SH-SY5Y (cell line): ENCODE data around the gene RASSF1.

ENCODE experiments used
- GATA2 ChIP-seq: IDR thresholded peaks from 2 replicates; pipeline ENCODE4 v1.6.1; 2011; ENCODE audit warnings: mild to moderate bottlenecking, low read depth, low read length
- GATA3 ChIP-seq: IDR thresholded peaks from 2 replicates; pipeline ENCODE4 v1.6.1; 2011; ENCODE audit warnings: low read depth, mild to moderate bottlenecking, low read length, moderate library complexity

Gene RASSF1

GRCh38 chr3:50373146-50374051, 32.8 kb upstream of the RASSF1 start:
- no peak for TF ChIP-seq GATA2
- TF ChIP-seq GATA3, result no peak

- TF ChIP-seq GATA2, result no peak
- no peak for TF ChIP-seq GATA3
Measured at GRCh38 chr3:50372349-50372748, 31.7 kb upstream of the RASSF1 start.

DNA sequence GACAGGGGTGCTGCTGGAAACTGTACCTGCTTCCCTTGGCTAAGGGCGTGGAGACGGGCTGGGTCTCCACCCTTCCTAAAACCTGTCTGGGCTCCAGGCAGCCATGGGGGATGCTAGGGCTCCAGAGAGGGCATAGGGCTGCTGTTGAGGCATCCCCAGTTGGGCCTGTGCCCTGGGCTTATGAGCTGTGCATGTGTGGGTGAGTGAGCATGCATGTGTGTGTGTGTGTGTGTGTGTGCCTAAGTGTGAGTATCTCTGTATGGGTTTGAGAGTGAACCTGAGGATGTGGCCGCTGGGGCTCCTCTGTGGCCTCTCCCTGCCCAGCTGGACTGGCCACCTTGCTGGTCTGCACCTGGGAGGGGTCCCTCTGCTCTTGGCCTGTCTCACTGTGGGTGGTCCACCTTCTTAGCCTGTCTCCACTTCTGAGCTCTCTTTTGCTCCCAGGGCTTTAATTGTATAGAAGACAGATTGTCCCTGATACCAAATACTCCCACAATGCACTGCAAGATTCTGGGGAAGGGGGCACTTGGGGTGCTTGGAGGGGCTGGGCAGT, 30.6 kb upstream of the RASSF1 start:
- TF ChIP-seq GATA3 (no peak), GATA2 (no peak)

GRCh38 chr3:50370594-50370993, 30.0 kb upstream of the RASSF1 start:
- TF ChIP-seq GATA2 (no peak), GATA3 (no peak)

GRCh38 chr3:50369012-50369670, 28.5 kb upstream of the RASSF1 start:
- no peak for TF ChIP-seq GATA2
- no peak for TF ChIP-seq GATA3

- TF ChIP-seq GATA3, result no peak
- no peak for TF ChIP-seq GATA2
Measured at GRCh38 chr3:50365842-50366220, 25.2 kb upstream of the RASSF1 start.

GRCh38 chr3:50365080-50365841, 24.6 kb upstream of the RASSF1 start:
- TF ChIP-seq GATA2 (no peak), GATA3 (no peak)

DNA sequence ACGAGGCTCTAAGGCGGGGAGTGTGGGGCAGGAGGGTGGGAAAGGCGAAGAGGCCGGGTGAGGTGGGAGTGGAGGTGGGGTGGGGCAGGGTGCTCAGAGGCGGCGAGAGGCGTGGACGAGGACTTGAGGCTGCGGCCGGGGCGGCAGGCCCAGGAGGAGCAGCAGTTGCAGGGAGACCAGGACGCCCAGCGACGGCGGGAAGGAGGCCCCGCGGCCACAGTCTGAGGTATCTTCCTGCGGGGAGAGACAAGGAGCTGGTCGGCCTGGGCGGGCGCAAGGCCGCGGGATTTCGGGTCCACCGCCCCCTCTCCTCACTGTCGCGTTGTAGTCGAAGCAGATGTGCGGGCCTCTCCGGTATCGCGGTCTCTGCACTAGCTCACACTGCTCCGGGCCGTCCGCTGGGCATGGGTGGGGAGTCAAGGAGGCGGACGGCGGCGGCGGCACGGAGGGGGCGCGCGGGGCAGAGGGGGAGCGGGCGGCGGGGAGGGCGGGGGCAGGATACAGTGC, 24.0 kb upstream of the RASSF1 start:
- TF ChIP-seq GATA3 (no peak), GATA2 (no peak)

- no peak for TF ChIP-seq GATA3
- TF ChIP-seq GATA2, result no peak
Measured at GRCh38 chr3:50359760-50360110, 19.1 kb upstream of the RASSF1 start.

DNA sequence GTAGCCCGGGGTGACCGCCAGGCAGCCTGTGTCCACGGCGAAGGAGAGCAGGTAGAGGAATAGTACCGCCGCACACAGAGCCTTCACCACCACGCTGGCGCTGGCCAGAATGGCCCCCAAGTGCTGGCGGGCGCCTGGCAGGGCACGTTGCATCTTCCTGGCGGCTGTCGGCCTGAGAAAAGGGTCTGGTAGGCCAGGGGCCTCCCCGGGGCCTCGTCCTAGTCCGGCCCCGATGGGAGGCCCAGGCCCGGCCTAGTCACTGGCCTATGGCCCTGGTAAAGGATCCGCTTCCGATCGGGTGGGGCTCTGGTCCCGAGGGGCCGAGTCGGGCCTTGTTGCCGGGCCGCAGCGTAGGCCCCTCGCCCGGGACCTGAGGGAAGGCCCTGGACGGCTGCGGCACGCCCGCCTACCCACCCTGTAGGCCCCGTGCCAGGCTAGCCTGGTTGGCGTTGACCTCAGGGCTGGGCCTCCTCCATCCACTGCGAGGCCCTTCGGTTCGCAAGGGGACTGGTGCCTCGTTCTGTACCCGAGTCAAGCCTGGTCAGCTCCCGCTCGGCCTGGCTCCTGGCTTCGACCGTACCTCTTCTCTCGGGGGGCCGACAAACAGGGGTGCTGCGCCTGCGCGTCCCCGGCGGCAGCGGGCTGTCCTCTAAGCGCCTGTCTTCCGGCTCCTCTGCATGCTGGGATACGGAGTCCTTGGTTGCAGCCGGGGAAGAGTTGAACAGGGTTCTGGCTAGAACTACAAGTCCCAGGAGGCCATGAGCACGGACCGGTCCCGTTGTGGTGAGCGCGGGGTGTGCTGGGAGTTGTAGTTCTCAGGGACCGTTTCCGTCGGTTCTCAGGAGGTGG, 18.5 kb upstream of the RASSF1 start, which contains the start of gene TMEM115:
TSS of gene TMEM115 (minus strand) at position 611 of the 849 bp plus-strand sequence. CDS start at position 153, 458 bp downstream.
- TF ChIP-seq GATA2 (no peak), GATA3 (no peak)

- TF ChIP-seq GATA2, result no peak
- TF ChIP-seq GATA3, result no peak
Measured at GRCh38 chr3:50358355-50358910, 17.8 kb upstream of the RASSF1 start.

DNA sequence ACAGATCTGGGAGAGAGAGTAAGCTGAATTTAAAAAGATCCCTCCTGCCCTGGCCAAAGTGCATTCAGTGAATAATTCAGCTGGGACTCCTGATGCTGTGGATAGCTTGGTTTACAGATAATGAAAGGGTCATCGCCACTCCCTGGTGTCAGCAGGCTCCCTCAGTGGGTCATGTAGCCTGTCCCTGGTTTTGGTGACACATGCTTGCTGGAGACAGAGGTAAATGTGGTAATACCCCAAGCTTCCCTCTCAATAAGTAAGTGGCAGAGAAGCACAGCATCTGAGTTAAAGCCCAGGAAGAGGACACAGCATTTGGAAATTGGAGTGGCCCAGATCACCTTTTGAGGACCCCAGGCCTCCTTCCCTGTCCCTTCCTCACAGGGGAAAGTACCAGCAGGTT, 16.8 kb upstream of the RASSF1 start:
- TF ChIP-seq GATA2, result no peak

DNA sequence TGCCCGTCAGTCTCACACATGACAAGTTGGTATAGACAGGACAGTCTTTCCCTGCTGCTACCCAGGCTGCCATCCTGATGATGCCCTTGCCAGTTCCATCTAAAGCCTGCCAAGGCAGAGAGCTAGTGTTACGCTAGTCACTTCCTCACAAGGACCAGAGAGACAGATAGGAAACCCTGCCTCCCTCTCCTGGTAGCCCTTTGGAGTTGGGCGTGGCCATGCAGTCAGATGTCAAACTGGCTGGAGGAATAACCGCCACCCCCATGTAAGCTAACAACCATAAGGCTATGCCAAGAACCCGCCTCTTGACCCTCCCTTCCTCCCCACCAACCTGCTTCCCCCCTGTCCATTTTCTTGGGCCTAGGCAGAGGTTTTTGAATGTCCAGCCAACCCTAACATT, 15.9 kb upstream of the RASSF1 start:
- TF ChIP-seq GATA3, result no peak
- TF ChIP-seq GATA2, result no peak
